Natural killer cell (primary cell): ENCODE data around the gene SLC26A1. TPM values are rescaled to one million over a fixed set of nuclear protein-coding genes. Genes with fewer than 3 reads are reported as not detected.

Source experiments
- ATAC-seq, 3 donors: fragments of 150-1000 bp in 2 of 3; fragments of 200-7000 bp in 1 of 3; cut with Tn5 transposase; 1 replicate in 1 of 3; 2 replicates in 2 of 3; pipeline ENCODE4 v1.10.0; 2021; ENCODE audit warnings: mild to moderate bottlenecking in 2 of 3, moderate library complexity in 2 of 3
- DNase-seq, 2 donors: peaks; one replicate each; pipeline versions ENCODE4 v3.0.0 to v3.0.0-alpha.2; 2013 to 2021; ENCODE audit warnings: mixed read lengths in 1 of 2
- H3K27ac ChIP-seq: one replicate; pipeline ENCODE4 v1.5.1; 2013; ENCODE audit warnings: mild to moderate bottlenecking, low read length
- H3K27me3 ChIP-seq: one replicate; pipeline ENCODE4 v1.6.1; 2013; ENCODE audit warnings: low read length; ENCODE audit not compliant: control insufficient read depth, insufficient read depth
- H3K36me3 ChIP-seq: one replicate; pipeline ENCODE4 v1.6.1; 2013; ENCODE audit warnings: low read length; ENCODE audit not compliant: control insufficient read depth, insufficient read depth
- H3K4me1 ChIP-seq: one replicate; pipeline ENCODE4 v1.6.1; 2013; ENCODE audit warnings: low read length; ENCODE audit not compliant: control insufficient read depth, insufficient read depth
- H3K4me3 ChIP-seq: one replicate; pipeline ENCODE4 v1.5.1; 2013; ENCODE audit warnings: low read length
- H3K9me3 ChIP-seq: one replicate; pipeline ENCODE4 v1.6.1; 2013; ENCODE audit warnings: low read length; ENCODE audit not compliant: control insufficient read depth, insufficient read depth
- H3K27ac Mint-ChIP-seq, 2 donors: one replicate each; pipeline ENCODE4 v1.8.0; 2022; ENCODE audit warnings: mild to moderate bottlenecking in 2 of 2, mixed read lengths in 2 of 2, moderate library complexity in 1 of 2
- H3K27me3 Mint-ChIP-seq, 2 donors: one replicate each; pipeline ENCODE4 v1.8.0; 2022; ENCODE audit warnings: low read depth in 2 of 2, mixed read lengths in 2 of 2
- H3K36me3 Mint-ChIP-seq: one replicate; pipeline ENCODE4 v1.8.0; 2022; ENCODE audit warnings: mixed read lengths
- H3K4me1 Mint-ChIP-seq, 2 donors: one replicate each; pipeline ENCODE4 v1.8.0; 2022; ENCODE audit warnings: mixed read lengths in 2 of 2
- H3K4me3 Mint-ChIP-seq: one replicate; pipeline ENCODE4 v1.8.0; 2022; ENCODE audit warnings: mild to moderate bottlenecking, moderate library complexity, mixed read lengths
- H3K9me3 Mint-ChIP-seq, 2 donors: one replicate each; pipeline ENCODE4 v1.8.0; 2022; ENCODE audit warnings: mixed read lengths in 2 of 2
- CTCF ChIP-seq: fragments of 200-600 bp; IDR thresholded peaks from one replicate; pipeline ENCODE4 v1.8.0; 2022; ENCODE audit warnings: antibody characterized with exemption
- WGBS: methylation state at CpG from one replicate; pipeline ENCODE4 v1.1.7; 2013; ENCODE audit warnings: missing lambda C conversion rate; ENCODE audit not compliant: insufficient coverage; 5-methylcytosine and 5-hydroxymethylcytosine counted together
- intact Hi-C: fragments of 100-400 bp; cut with micrococcal nuclease; formaldehyde crosslinking; loops from one replicate; pipeline ENCODE4 v1.14.2; 2022
- total RNA-seq, 4 donors: library from RNA; stranded (reverse); fragments of 120-200 nt in 1 of 4; gene quantifications; one replicate each; pipeline versions ENCODE4 v1.2.3 to v1.2.4, GENCODE V29; 2013 to 2022

Gene SLC26A1
- total RNA-seq, 3 donors from 2014 or later (not counting 1 experiment from before 2014, with no cell fraction given) = 0.19 to 0.80 (median 0.61) TPM

- no peak for DNase-seq
- H3K4me3 Mint-ChIP-seq = no peak overlapping the region
- no peak for ATAC-seq
- intact Hi-C loops = no loop called here
- no peaks in the 10 kb centered on the region for H3K36me3 Mint-ChIP-seq
- no peaks in the 10 kb centered on the region for H3K9me3 Mint-ChIP-seq
- Histone ChIP-seq H3K27me3 (no peaks in the 10 kb centered on the region), H3K27ac (no peak overlapping the region), H3K4me1 (peaks cover 11% of the 10 kb centered on the region), H3K4me3 (no peak overlapping the region), H3K9me3 (no peaks in the 10 kb centered on the region), H3K36me3 (peaks cover 15% of the 10 kb centered on the region)
- 92% methylated on average over 28 of the region's 30 CpGs for WGBS
- TF ChIP-seq CTCF = no peak
- H3K27ac Mint-ChIP-seq = no peak overlapping the region
- H3K27me3 Mint-ChIP-seq = no peaks in the 10 kb centered on the region
- H3K4me1 Mint-ChIP-seq = peaks cover 18 to 31% of the 10 kb centered on the region in 2 donors
These were observed 42.8 kb downstream of the SLC26A1 start for GRCh38 chr4:950136-951020.

GRCh38 chr4:949656-950055, 43.5 kb downstream of the SLC26A1 start:
- Mint-ChIP-seq H3K36me3 (no peaks in the 10 kb centered on the region), H3K4me1 (peaks cover 19 to 34% of the 10 kb centered on the region in 2 donors), H3K27me3 (no peaks in the 10 kb centered on the region), H3K9me3 (no peaks in the 10 kb centered on the region), H3K4me3 (no peak overlapping the region), H3K27ac (no peak overlapping the region)
- ATAC-seq = no peak
- TF ChIP-seq CTCF = no peak
- H3K27me3 ChIP-seq = no peaks in the 10 kb centered on the region
- H3K36me3 ChIP-seq = peaks cover 10% of the 10 kb centered on the region
- H3K9me3 ChIP-seq = no peaks in the 10 kb centered on the region
- no peak for DNase-seq
- intact Hi-C loops = no loop called here
- peaks cover 11% of the 10 kb centered on the region for H3K4me1 ChIP-seq
- no peak overlapping the region for H3K27ac ChIP-seq
- H3K4me3 ChIP-seq = no peak overlapping the region
- WGBS = 96% methylated on average over 20 of the region's 20 CpGs

- Mint-ChIP-seq H3K4me3 (no peak overlapping the region), H3K27me3 (no peaks in the 10 kb centered on the region), H3K4me1 (peaks cover 19 to 34% of the 10 kb centered on the region in 2 donors), H3K9me3 (no peaks in the 10 kb centered on the region), H3K36me3 (no peaks in the 10 kb centered on the region), H3K27ac (no peak overlapping the region)
- no peak overlapping the region for H3K4me3 ChIP-seq
- no peak for TF ChIP-seq CTCF
- ATAC-seq = no peak
- H3K36me3 ChIP-seq = peaks cover 9% of the 10 kb centered on the region
- no peaks in the 10 kb centered on the region for H3K27me3 ChIP-seq
- WGBS = 96% methylated on average over 13 of the region's 13 CpGs
- intact Hi-C loops = no loop called here
- H3K27ac ChIP-seq = no peak overlapping the region
- H3K4me1 ChIP-seq = peaks cover 11% of the 10 kb centered on the region
- DNase-seq = no peak
- no peaks in the 10 kb centered on the region for H3K9me3 ChIP-seq
These were observed 44.3 kb downstream of the SLC26A1 start for GRCh38 chr4:948936-949300.
